K562 (cell line): ENCODE results near the gene SERHL2. TPM values are rescaled to one million over a fixed set of nuclear protein-coding genes. Genes with fewer than 3 reads are reported as not detected.
"Not testable (repeated sequence)": the region's sequence is repeated elsewhere in the genome, so short reads cannot be mapped to it uniquely, and the experiment has no call there.

Source experiments
- ATAC-seq: fragments of 200-7000 bp; cut with Tn5 transposase; 3 replicates; pipeline ENCODE4 v1.9.1; 2020; ENCODE audit warnings: moderate library complexity
- BruUV-seq: library from RNA; stranded (reverse); fragments of 400-500 nt; replicated peaks from 2 replicates; lab custom pipeline; 2021; lab: Mats Ljungman, UMichigan
- CTCF ChIA-PET: fragments of 300-600 bp; formaldehyde crosslinking; extraction: SDS; loops from one replicate; lab custom pipeline; 2021; ENCODE audit warnings: low intra/inter-chr PET ratio; lab: Yijun Ruan, JAX
- POLR2A ChIA-PET: fragments of 300-600, 350-650 bp; sonication (Branson Sonifier 250); formaldehyde crosslinking; extraction: SDS; loops from one replicate; lab custom pipeline; 2021; ENCODE audit warnings: antibody characterized with exemption, inconsistent platforms; lab: Yijun Ruan, JAX
- DNase-seq, 4 experiments: peaks; one replicate each; pipeline versions ENCODE4 v3.0.0 to v3.0.0-alpha.2; 2011 to 2018; ENCODE audit warnings: low spot score in 3 of 4, mixed read lengths in 3 of 4; ENCODE audit errors: extremely low read depth in 1 of 4
- FAIRE-seq: peaks from 2 replicates; lab custom pipeline; 2011; peaks lifted over from hg19 to GRCh38; lab: Jason Lieb, UNC
- H2AFZ ChIP-seq: 2 replicates; pipeline ENCODE4 v1.6.0; 2011; ENCODE audit warnings: low read depth, low read length, control low read depth, inconsistent platforms
- H3K27ac ChIP-seq: fragments of 200-600 bp; 3 replicates; pipeline ENCODE4 v1.8.0; 2011; ENCODE audit warnings: low read depth, mild to moderate bottlenecking, control low read depth, inconsistent platforms, low read length, moderate library complexity, mixed read lengths; ENCODE audit errors: extremely low read depth
- H3K27me3 ChIP-seq, 2 experiments: fragments of 300-600 bp in 1 of 2; 2 replicates in 1 of 2; 3 replicates in 1 of 2; pipeline versions ENCODE4 v1.6.0 to v1.8.0; 2011; ENCODE audit warnings: inconsistent platforms in 2 of 2, low read length in 2 of 2, mild to moderate bottlenecking in 1 of 2, mixed read lengths in 1 of 2, moderate library complexity in 1 of 2; ENCODE audit not compliant: control insufficient read depth in 2 of 2, insufficient read depth in 2 of 2
- H3K36me3 ChIP-seq: fragments of 300-600 bp; 3 replicates; pipeline ENCODE4 v1.8.0; 2011; ENCODE audit warnings: mild to moderate bottlenecking, low read length, inconsistent platforms; ENCODE audit not compliant: control insufficient read depth, insufficient read depth
- H3K4me1 ChIP-seq, 2 experiments: fragments of 200-600 bp in 1 of 2; replicated peaks in 1 of 2; 2 replicates in 1 of 2; 3 replicates in 1 of 2; pipeline versions ENCODE4 v1.5.1 to v1.8.0; 2011; ENCODE audit warnings: inconsistent platforms in 2 of 2, low read length in 2 of 2, mild to moderate bottlenecking in 1 of 2, mixed read lengths in 1 of 2, moderate library complexity in 1 of 2; ENCODE audit not compliant: control insufficient read depth in 2 of 2, insufficient read depth in 2 of 2
- H3K4me2 ChIP-seq: 2 replicates; pipeline ENCODE4 v1.6.1; 2011; ENCODE audit warnings: low read length, control low read depth, inconsistent platforms, mixed read lengths; ENCODE audit not compliant: insufficient read depth
- H3K4me3 ChIP-seq: fragments of 200-600 bp; sonication (generic), shearing (Covaris generic); 2 replicates; pipeline ENCODE4 v1.5.1; 2016; ENCODE audit warnings: control low read depth, inconsistent platforms
- H3K79me2 ChIP-seq: fragments of 200-600 bp; 3 replicates; pipeline ENCODE4 v1.8.0; 2011; ENCODE audit warnings: low read length, inconsistent platforms; ENCODE audit not compliant: control insufficient read depth, insufficient read depth
- H3K9ac ChIP-seq, 2 experiments: 2 replicates each; pipeline versions ENCODE4 v1.6.0 to v1.6.1; 2011; ENCODE audit warnings: low read depth in 2 of 2, low read length in 2 of 2, control low read depth in 1 of 2, inconsistent platforms in 1 of 2, mild to moderate bottlenecking in 1 of 2, mixed read lengths in 1 of 2; ENCODE audit not compliant: insufficient read depth in 1 of 2
- H3K9me1 ChIP-seq: one replicate; pipeline ENCODE4 v1.6.0; 2011; ENCODE audit warnings: inconsistent platforms, mild to moderate bottlenecking, low read length, moderate library complexity; ENCODE audit not compliant: control insufficient read depth, insufficient read depth
- H3K9me3 ChIP-seq: replicated peaks from 2 replicates; pipeline ENCODE4 v1.5.1; 2011; ENCODE audit warnings: low read depth, low read length, inconsistent platforms; ENCODE audit not compliant: control insufficient read depth, insufficient read depth
- H4K20me1 ChIP-seq: replicated peaks from 2 replicates; pipeline ENCODE4 v1.6.1; 2011; ENCODE audit warnings: low read length, inconsistent platforms, mixed read lengths; ENCODE audit not compliant: control insufficient read depth, insufficient read depth
- POLR2G ChIP-seq: fragments of 200-400 bp; formaldehyde crosslinking; IDR thresholded peaks from 2 replicates; pipeline ENCODE4 v1.6.1; 2017; ENCODE audit warnings: low read depth, mild to moderate bottlenecking, antibody characterized with exemption, low read length, moderate library complexity
- WGBS: fragments of 100-300 bp; shearing (Covaris generic); methylation state at CpG from one replicate; pipeline ENCODE4 v1.1.6; 2016; ENCODE audit warnings: low coverage, mixed read lengths; ENCODE audit not compliant: insufficient coverage; ENCODE audit errors: missing lambda C conversion rate; 5-methylcytosine and 5-hydroxymethylcytosine counted together
- in situ Hi-C: fragments of 300-500 bp; cut with MboI; formaldehyde crosslinking; loops from 4 replicates; pipeline ENCODE4 v1.15.0; 2018; ENCODE audit warnings: inconsistent platforms, mixed read lengths
- intact Hi-C: fragments of 100-400 bp; cut with micrococcal nuclease; formaldehyde crosslinking; loops from 2 replicates; pipeline ENCODE4 v1.14.2; 2022
- polyA plus RNA-seq, 8 experiments: library from polyadenylated mRNA; depleted of rRNA in 4 of 8; stranded (reverse) in 5 of 8; unstranded in 3 of 8; fragments of >200 nt; fragmentation: Nextera tagmentation in 2 of 8; fragmentation: Illumina TruSeq in 1 of 8; extraction: Ambion mirVana in 2 of 8; extraction: Trizol in 1 of 8; gene quantifications; 2 replicates each; pipeline versions ENCODE4 v1.2.1 to v1.2.3, GENCODE V29; 2011 to 2014; ENCODE audit warnings: inconsistent platforms in 1 of 8, missing spikeins in 1 of 8
- total RNA-seq, 7 experiments: library from RNA; depleted of rRNA in 6 of 7; stranded (reverse); fragments of >200 nt in 6 of 7; fragmentation: Illumina TruSeq in 2 of 7; extraction: Trizol in 2 of 7; gene quantifications; 2 replicates each; pipeline versions ENCODE4 v1.2.1 to v1.2.3, GENCODE V29; 2011 to 2021; ENCODE audit warnings: low replicate concordance in 1 of 7
- TF ChIP-seq, protein P1 (sequence below): sonication (generic); formaldehyde crosslinking; IDR thresholded peaks from 2 replicates; pipeline ENCODE4 v1.9.0; 2022; ENCODE audit warnings: mild to moderate bottlenecking, missing genetic modification reagents

The SERHL2 gene
- total and polyA plus RNA-seq, 9 of the 15 experiments (the other 6 are each of a cell fraction or from before 2014, with no cell fraction given): 19.9 to 62.6 (median 25.2) TPM

DNA sequence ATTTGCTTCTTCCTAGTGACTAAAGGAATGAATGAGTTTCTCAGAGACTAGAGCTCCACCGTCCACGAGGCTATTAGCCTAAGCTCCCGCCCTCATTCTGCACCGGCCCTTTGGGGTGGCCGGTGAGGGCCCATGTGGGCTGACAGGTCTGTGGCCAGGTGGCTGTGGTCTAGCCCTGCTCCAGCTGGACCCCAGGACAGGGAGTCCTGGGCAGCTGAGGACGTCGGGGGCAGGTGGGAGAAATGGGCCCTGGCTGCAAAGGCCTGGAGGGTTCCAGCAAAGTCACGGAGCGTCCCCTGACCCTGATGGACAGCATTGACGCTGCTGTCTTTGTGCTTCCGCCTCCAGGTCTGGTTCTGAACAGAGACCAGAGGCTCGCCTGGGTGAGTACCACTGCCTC lies 12.2 kb downstream of the SERHL2 start:
- FAIRE-seq (no peak), ATAC-seq (no peak), DNase-seq (peak in 1 of 4 experiments; percentile 4)
- no peaks in the 10 kb centered on the region for H3K9me1 ChIP-seq
- H2AFZ ChIP-seq: no peak overlapping the region
- H3K4me3 ChIP-seq: no peak overlapping the region
- H3K27me3 ChIP-seq: no peaks in the 10 kb centered on the region
- CTCF ChIA-PET: no interaction called here
- intact Hi-C loops (no loop called here), in situ Hi-C loops (no loop called here)
- no peak overlapping the region for H3K27ac ChIP-seq
- BruUV-seq: no TSS peak
- TF ChIP-seq POLR2G: peak; percentile 60
- TF ChIP-seq, protein P1, sequence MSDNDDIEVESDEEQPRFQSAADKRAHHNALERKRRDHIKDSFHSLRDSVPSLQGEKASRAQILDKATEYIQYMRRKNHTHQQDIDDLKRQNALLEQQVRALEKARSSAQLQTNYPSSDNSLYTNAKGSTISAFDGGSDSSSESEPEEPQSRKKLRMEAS (CRISPR knock-in tag): no peak
- no peaks in the 10 kb centered on the region; the same call in 1 of the 2 replicates for H3K9me3 ChIP-seq
- H3K4me2 ChIP-seq: no peak overlapping the region
- POLR2A ChIA-PET: interaction anchor here (1.1 kb wide), 1 partner anchor 49 kb away, joined by 3 read pairs; the partner anchor contains the start of gene POLDIP3
- H3K79me2 ChIP-seq: no peaks in the 10 kb centered on the region; the same call in 2 of the 3 replicates
- H4K20me1 ChIP-seq: no peaks in the 10 kb centered on the region; the same call in 1 of the 2 replicates
- H3K4me1 ChIP-seq: peaks cover 10 to 26% of the 10 kb centered on the region in 2 experiments; a peak in 4 of 5 replicates
- peak overlapping the region in 1 of 2 experiments; percentile 48; a peak in 1 of 4 replicates for H3K9ac ChIP-seq
- WGBS: 97% methylated on average over 6 of the region's 12 CpGs
- H3K36me3 ChIP-seq: peaks cover 41% of the 10 kb centered on the region; the same call in 1 of the 3 replicates

DNA sequence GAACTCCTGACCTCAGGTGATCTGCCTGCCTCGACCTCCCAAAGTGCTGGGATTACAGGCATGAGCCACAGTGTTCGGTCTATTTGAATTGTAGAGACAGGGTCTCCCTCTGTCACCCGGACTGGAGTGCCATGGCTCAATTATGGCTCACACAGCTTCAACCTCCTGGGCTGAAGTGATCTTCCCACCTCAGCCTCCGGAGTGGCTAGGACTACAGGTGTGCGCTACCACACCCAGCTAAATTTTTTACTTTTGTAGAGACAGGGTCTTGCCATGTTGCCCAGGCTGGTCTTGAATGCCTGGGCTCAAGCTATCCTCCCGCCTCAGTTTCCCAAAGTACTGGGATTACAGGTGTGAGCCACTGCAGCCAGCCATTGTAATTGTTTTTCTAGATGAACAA lies 14.2 kb downstream of the SERHL2 start:
- intact Hi-C loops, H3K27ac ChIP-seq, DNase-seq, H3K9me1 ChIP-seq, H3K4me3 ChIP-seq, CTCF ChIA-PET, BruUV-seq, H2AFZ ChIP-seq, H4K20me1 ChIP-seq, H3K9ac ChIP-seq, H3K9me3 ChIP-seq, FAIRE-seq, H3K4me1 ChIP-seq, H3K27me3 ChIP-seq, H3K4me2 ChIP-seq, ATAC-seq, in situ Hi-C loops, H3K79me2 ChIP-seq: not testable (repeated sequence)
- peaks cover 35% of the 10 kb centered on the region; the same call in 1 of the 3 replicates for H3K36me3 ChIP-seq
- POLR2A ChIA-PET: interaction anchor here (0.7 kb wide), 1 partner anchor 15 kb away, joined by 5 read pairs; no protein-coding TSS in a partner anchor
- 92% methylated on average over 2 of the region's 6 CpGs for WGBS
